GM18858 (cell line): Measurements from ENCODE around the gene RGL1.

Source experiments
- ATAC-seq: cut with Tn5 transposase; IDR thresholded peaks from one replicate; pipeline ENCODE4 v1.9.1; 2021; ENCODE audit not compliant: unreplicated experiment

The RGL1 gene

DNA sequence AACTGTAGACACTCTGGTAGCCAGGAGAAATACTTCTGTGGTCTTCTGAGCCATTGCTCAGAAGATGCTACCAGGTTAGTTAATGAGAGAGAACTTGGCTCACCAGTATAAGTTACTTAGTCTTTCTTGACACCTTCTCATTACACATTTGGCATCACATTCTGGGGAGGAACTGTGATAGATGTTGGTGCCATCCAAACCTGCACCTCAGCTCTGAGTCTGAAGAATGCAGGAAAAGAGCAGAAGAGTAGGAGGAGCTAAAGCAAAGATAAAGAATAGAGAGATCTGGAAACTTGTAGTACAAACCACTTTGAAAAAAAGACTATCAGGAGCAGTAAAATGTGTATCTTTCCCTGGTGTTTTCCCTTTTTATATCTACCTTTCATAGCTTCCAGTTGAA is 58.9 kb downstream of the RGL1 start:
- ATAC-seq = no peak

DNA sequence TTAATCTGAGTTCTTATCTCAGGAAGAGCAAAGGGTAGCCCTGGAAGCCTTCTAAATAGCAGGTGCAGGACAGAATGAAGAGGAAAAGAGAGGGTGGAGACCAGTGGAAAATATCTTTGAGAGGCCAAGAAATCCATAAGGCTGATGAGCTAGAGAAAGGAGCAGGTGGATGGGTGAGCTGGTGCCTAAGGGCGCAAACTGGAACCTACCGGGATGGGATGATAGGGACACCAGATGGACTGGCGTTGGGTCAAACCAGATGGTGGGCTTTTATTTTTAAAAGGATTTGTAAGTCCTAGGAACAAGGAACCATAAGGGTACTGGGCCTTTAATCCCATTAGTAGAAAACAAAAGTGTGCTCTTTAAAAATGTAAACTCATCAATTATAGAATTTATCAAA is 59.7 kb downstream of the RGL1 start:
- no peak for ATAC-seq

DNA sequence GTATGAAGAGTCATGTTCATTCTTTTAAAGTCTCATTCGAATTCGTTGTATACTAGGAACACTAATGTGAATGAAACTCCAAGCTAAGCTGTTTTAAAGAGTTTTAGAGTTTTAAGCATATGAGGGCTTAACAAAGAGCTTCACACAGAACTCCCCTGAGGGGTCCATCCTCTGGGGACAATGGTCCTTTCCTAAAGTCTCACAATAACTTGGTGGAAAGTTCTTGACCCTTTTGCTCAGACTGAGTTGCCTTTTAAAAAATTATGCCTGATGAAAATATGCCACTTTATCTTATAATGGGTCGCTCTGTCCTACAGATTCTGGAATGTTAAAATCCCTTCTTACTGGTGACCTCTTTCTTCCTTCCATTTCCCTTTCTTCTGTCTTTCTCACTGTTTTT is 64.3 kb downstream of the RGL1 start:
- no peak for ATAC-seq

DNA sequence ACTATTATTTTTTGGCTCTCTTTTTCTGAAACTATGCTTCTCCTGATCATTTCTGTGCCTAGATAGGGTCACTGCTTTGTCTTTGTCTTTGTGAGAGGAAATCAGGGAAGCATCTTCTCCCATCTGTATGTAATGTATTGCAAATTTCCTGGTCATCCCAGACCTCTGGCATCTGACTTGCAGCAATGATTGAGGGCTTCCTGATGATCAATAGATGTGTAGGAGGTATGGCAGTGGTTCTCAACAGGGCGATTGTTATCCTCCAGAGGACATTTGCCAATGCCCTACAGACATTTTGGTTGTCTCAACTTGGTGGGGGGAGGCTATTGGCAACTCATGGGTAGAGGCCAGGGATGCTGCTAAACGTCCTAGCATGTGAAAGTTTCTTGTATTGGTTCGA is 64.7 kb downstream of the RGL1 start:
- no peak for ATAC-seq

- no peak for ATAC-seq
Measured at GRCh38 chr1:183870351-183871077, 65.6 kb downstream of the RGL1 start.

GRCh38 chr1:183871142-183871541 is 66.2 kb downstream of the RGL1 start:
- no peak for ATAC-seq

GRCh38 chr1:183871601-183872000 is 66.7 kb downstream of the RGL1 start:
- ATAC-seq = no peak

GRCh38 chr1:183872403-183872802 is 67.5 kb downstream of the RGL1 start:
- ATAC-seq = no peak

GRCh38 chr1:183873642-183874041 is 68.7 kb downstream of the RGL1 start:
- peak; percentile 48 for ATAC-seq

DNA sequence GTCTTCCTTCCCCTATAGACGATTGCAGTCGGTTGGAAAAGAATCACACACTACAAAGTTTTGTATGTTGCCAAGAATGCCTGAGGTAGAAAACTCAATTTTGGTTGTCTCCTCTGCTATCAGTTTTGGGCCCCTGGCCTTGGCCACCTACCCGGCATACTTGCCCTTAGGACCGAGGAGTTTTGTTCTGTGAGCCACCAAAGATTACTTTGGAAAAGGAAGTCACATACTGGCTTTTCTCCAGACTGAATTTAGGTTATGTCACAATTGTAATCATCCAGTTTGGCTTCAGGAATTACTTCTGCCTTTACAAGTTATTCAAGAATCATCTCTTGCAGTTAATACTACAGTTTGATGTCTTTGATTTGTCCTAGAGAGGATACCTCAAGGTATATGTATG is 71.4 kb downstream of the RGL1 start:
- ATAC-seq = no peak

- no peak for ATAC-seq
Measured at GRCh38 chr1:183877053-183877720, 72.3 kb downstream of the RGL1 start.

GRCh38 chr1:183879494-183879893 is 74.6 kb downstream of the RGL1 start:
- no peak for ATAC-seq

DNA sequence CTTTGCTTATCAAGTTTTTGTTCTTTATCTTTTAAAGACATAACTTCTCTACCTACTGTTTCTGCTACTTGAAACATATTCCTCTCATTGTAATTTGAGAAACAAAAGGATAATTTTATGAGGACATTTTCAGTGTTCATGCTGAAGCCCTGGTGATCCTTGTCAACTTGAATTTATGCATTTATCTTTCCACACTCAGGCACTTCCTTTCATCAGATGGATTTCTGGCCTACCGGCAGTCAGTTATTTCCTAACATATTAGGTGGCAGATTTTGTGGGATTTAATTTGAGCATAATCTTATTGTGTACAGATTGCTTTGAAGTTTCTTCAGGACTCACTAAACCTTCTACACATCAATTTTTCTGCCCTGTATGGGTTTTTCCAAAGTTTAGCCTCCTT is 75.0 kb downstream of the RGL1 start:
- no peak for ATAC-seq

- ATAC-seq = no peak
Measured at GRCh38 chr1:183880531-183881243, 75.8 kb downstream of the RGL1 start.

DNA sequence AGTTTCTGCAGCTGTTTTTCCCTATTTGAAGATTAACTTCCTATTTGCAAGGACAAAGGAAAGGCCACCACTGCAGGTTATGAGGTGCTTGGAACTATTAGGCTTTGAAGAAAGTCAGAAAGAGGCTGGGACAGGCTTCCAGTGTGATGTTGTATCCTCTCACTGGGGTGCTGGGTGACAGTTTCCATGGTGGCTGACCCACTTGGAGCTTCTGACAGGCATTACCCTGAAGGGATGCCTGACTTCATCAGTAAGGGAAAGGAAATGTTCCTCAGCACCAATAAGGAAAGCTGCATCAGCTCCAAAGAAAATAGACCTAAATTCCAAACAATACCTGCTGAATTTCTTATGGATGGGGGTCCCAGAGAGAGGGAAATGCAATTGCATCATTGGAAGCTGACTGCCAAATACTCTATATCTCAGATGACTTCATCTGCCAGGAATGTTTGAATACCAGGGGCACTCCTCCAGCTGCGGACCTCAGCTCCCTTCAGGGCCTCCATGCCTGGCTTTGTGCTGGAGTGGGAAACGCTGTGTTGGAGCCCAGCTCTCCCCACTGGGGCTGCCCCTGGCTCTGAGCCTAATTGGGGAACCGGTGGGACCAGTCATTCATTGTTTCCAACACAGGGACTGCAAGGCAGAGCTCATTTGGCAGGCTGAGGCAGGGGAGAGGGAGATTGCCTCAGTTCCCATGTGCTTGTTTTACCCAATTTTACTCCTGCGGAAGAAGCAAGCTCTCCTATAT is 76.6 kb downstream of the RGL1 start:
- no peak for ATAC-seq

DNA sequence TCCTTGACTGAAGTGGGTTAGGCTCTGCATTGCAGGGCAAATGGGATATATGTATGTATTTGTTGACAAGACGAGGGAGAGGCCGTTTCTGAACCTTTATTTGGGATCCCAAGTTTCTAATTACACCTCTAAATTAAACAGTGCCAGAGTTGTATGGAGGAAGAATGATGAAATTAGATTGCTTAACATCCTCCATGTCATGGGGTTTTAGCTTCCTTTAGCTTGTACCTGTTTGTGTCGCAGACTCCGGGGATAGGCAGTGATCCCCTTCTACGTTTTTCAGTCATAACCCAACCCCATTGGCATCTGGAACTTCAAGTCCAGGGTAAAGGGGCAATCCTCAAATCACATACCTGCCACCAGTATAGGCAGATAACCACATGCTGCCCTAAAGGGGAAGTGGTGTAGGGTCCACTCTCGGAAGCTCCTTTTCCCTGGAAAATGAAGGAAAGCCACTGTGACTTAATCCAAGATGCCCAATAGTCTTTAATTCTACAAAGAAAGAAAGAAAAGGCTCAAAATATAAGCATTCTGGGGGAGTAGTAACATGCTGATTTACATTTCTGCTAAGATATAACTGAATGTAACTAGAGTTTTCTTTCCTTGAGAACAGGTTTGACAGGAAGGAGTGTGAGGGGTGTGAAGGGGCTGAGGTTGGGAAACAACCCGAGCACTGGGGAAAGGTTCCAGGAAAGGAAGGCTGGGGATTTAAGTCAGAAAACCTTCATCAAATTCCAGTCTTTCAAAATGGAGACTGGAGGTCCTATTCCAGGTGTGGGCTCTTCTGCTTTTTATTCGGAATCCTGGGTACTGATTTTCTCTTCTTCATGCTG is 77.6 kb downstream of the RGL1 start:
- ATAC-seq = no peak

DNA sequence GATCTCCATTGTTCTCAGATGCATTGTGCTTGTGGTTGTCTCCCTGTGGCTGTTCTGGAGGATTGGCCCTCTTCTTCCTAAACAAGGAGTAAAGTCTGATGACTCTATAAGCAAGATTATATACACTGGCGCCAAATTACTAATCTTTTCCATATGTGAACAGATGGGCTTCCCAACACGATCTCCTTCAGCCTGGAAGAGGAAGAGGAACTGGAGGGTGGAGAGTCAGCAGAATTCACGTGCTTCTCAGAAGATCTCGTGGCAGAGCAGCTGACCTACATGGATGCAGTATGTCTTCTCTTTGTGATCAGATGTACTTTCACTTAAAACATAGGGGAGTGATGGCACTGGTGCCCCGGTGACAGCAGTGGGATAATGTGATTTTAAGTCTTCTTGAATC is 78.7 kb downstream of the RGL1 start:
- ATAC-seq = no peak

DNA sequence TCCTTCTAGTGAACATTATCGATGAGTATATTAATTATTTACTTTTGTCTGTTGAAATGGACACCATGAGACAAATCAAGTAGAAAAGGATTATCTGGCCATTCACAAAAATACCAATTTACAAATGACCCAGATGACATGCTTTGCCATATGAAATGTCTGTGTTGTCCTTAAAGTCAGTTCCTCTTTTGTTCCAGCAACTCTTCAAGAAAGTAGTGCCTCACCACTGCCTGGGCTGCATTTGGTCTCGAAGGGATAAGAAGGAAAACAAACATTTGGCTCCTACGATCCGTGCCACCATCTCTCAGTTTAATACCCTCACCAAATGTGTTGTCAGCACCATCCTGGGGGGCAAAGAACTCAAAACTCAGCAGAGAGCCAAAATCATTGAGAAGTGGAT is 79.6 kb downstream of the RGL1 start:
- ATAC-seq = no peak

DNA sequence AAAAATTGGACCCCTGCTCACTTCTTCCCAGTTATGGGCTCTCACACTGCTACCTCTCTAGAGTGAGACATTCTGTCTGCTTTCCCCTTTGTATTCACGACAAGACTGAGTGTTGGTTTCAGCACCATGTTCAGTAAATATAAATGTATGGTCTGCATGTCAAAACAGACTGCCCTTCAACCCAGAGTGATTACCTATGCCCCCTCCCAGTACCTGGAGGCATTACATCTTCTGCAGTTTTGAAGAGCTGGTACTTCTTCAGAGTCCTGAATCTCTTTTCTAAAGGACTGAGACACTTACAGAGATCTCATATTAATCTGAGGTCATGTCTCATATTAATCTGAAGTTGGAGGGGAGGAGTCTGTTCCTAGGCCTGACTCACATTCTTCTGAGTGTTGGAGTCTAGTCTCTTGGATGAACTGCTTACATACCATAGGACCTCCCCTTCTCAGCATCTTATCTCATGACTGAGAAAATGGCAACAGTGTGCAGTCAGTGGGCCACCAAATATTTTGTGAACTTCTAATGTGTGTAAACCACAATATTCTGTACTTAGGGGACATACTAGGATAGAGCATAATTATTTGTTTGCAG is 80.3 kb downstream of the RGL1 start:
- no peak for ATAC-seq
